Activated T-helper 1 cell treated with Interleukin-2 at 50 U/mL for 16 hours (primary cell): ENCODE data around the gene PTPRD.

ENCODE experiments used
- DNase-seq: peaks from one replicate; pipeline ENCODE4 v3.0.0-alpha.2; 2020; ENCODE audit warnings: low read depth

Gene PTPRD

GRCh38 chr9:8429768-8430167 lies 2183.0 kb downstream of the PTPRD start:
- no peak for DNase-seq

- no peak for DNase-seq
These were observed 2183.6 kb downstream of the PTPRD start for GRCh38 chr9:8429157-8429556.

GRCh38 chr9:8428389-8428788 lies 2184.4 kb downstream of the PTPRD start:
- DNase-seq: no peak

GRCh38 chr9:8424786-8425410 lies 2187.9 kb downstream of the PTPRD start:
- no peak for DNase-seq

GRCh38 chr9:8420416-8420815 lies 2192.4 kb downstream of the PTPRD start:
- DNase-seq: no peak

GRCh38 chr9:8419596-8420275 lies 2193.1 kb downstream of the PTPRD start:
- DNase-seq: no peak

- DNase-seq: no peak
These were observed 2195.5 kb downstream of the PTPRD start for GRCh38 chr9:8417341-8417740.

- no peak for DNase-seq
These were observed 2200.5 kb downstream of the PTPRD start for GRCh38 chr9:8412327-8412726.

GRCh38 chr9:8408575-8409190 lies 2204.1 kb downstream of the PTPRD start:
- DNase-seq: no peak

GRCh38 chr9:8401961-8402705 lies 2210.7 kb downstream of the PTPRD start:
- DNase-seq: no peak

GRCh38 chr9:8400378-8400777 lies 2212.4 kb downstream of the PTPRD start:
- no peak for DNase-seq

- no peak for DNase-seq
These were observed 2217.8 kb downstream of the PTPRD start for GRCh38 chr9:8395022-8395421.

- DNase-seq: no peak
These were observed 2218.5 kb downstream of the PTPRD start for GRCh38 chr9:8394341-8394740.

GRCh38 chr9:8392866-8393265 lies 2219.9 kb downstream of the PTPRD start:
- no peak for DNase-seq

GRCh38 chr9:8391566-8391965 lies 2221.2 kb downstream of the PTPRD start:
- DNase-seq: no peak

GRCh38 chr9:8391132-8391531 lies 2221.7 kb downstream of the PTPRD start:
- no peak for DNase-seq

GRCh38 chr9:8390571-8390970 lies 2222.2 kb downstream of the PTPRD start:
- DNase-seq: no peak

GRCh38 chr9:8389531-8389930 lies 2223.3 kb downstream of the PTPRD start:
- DNase-seq: no peak

- DNase-seq: no peak
These were observed 2224.7 kb downstream of the PTPRD start for GRCh38 chr9:8388132-8388531.

GRCh38 chr9:8384091-8384490 lies 2228.7 kb downstream of the PTPRD start:
- DNase-seq: no peak

- DNase-seq: no peak
These were observed 2229.8 kb downstream of the PTPRD start for GRCh38 chr9:8382777-8383527.

- no peak for DNase-seq
These were observed 2230.5 kb downstream of the PTPRD start for GRCh38 chr9:8382266-8382665.
